ENCODE measurements around the gene NR2F6.
"Not testable (repeated sequence)": the region's sequence is repeated elsewhere in the genome, so short reads cannot be mapped to it uniquely, and the experiment has no call there.

Gene NR2F6

DNA sequence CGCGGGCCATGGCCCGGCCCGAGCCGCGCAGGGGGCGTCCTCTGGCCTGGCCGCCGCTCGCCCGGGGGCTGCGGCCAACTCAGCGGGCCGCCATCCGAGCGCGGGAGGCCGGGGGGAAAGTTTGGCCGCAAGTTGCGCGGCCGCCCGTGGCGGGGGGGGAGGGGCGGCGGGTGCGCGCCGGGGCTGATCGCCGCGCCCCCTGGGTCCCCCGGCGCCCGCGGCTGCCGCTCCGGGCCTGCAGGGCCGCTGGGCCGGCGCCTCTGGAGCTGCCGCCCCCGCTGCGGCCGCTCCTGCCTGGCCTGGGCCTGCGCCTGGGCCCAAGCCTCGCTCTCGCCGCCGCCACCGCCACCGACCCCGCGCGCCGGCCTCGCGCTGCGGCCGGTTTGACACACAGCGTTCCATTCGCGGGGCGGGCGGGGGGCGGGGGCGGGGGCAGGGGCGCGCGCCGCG is at the start of gene NR2F6:
NR2F6 (minus strand) TSS at position 385 of the 450 bp plus-strand sequence. CDS start 699 bp downstream, outside the sequence.
- no peak for DNase-seq

DNA sequence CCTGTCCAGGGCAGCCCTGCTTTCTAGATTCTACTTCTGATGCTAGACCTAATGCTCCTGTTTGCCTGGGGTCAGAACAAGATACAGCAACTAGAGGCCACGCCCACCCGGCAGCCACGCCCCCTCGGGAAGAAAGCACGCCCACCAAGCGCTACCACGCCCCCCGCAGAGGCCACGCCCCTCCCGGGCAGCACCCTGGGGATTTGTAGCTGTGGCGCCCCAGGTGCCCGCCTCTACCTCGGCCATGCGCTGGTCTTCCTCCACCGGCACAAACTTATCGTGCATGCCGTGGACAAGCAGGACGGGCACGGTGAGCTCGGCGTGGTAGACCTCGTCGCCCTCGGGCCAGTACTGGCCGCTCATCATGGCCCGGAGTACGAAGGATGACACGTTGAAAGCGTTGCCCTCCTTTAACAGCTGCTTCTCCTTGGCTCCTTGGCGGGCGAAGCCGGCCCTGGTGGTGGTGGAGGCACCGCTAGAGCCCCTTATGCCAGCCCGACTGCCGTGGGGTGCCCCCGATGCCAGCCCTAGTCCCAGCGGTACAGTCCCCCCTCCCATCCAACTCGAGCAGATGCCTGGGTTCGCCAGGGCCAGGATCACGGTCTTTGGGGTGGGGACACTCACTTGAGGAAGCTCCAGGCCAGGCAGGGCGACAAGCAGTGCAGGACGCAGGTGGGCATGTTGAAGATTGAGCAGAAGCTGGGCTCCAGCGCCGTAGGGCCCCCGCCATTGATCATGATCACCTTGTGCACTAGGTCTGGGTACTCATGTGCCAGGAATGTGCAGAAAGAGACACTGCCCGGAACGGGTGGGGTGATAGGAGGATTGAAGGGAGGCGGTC is 48.6 kb upstream of the NR2F6 start:
- no peak for DNase-seq

DNA sequence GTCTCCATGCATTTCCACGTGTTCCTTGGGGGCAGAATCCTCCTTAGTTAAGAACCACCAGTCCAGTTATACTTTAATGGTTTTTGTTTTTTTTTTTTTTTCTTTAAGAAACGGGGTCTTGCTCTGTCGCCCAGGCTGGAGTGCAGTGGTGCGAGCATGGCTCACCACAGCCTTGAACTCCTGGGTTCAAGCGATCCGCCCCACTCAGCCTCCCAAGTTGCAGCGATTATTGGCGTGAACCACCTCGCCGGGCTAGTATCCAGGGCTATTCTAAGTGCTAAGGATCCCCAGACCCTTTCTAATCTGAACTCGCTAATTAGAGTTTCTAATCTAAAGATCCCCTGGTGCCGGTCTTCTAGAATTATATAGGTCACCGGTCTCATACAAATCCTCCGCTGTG is 47.9 kb upstream of the NR2F6 start:
- DNase-seq, result no peak

GRCh38 chr19:17292301-17293074 is 46.8 kb upstream of the NR2F6 start:
- no peak for DNase-seq

- peak; percentile 62 for DNase-seq
Measured at GRCh38 chr19:17289489-17289888, 43.8 kb upstream of the NR2F6 start.

DNA sequence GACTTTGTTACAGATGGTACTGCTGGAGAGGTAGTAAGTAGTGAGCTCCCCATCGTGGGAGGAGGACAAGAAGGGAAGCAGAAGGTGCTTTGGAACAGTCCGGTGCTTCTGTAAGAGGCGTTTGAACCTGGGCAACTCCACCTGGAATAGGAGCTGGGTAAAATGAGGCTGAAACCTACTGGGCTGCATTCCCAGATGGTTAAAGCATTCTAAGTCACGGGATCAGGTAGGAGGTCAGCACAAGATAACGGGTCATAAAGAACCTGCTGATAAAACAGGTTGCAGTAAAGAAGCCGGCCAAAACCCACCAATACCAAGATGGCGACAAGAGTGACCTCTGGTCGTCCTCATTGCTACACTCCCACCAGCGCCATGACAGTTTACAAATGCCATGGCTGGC is 41.0 kb upstream of the NR2F6 start:
- no peak for DNase-seq

DNA sequence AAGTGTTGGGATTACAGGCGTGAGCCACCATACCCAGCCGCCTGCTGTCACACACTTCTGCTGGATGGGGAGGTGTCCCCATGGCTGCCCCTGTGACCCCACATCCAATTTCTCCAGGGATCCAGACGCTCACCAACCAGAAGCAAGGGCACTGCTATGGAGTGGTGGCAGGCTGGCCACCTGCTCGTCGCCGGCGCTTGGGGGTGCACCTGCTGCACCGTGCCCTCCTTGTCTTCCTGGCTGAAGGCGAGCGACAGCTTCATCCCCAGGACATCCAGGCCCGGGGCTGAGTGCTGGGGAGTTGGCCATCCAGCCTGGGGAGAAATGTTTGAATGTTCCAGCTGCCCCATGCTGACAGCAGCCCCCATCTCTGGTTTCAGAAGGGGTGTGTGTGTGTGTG is 40.5 kb upstream of the NR2F6 start:
- DNase-seq, result no peak

- no peak for DNase-seq
Measured at GRCh38 chr19:17285415-17286135, 39.9 kb upstream of the NR2F6 start.

GRCh38 chr19:17283504-17283996 is 37.8 kb upstream of the NR2F6 start:
- no peak for DNase-seq

DNA sequence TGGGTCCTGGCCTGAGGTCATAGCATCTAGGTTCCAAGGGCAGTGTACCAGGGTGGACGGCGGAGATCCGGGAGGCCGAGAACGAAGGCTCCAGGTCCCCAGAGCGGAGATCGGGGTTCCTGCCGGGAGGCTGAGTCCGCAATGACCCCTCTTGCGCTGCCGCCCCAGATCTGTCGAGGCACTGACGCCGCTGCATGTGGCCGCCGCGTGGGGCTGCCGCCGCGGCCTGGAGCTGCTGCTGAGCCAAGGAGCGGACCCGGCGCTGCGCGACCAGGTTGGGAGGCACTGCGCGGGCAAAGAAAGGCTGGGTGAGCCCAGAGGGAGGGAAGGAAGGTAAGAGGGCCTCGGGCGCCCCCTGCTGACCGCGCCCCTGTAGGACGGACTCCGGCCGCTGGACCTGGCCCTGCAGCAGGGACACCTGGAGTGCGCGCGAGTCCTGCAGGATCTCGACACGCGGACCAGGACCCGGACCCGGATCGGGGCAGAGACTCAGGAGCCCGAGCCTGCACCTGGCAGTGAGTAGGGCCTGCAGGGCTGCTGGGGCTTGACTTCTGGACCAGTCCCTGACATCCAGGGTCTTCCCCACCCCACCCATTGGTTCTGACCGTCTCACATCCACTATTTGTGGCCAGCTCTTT is 36.9 kb upstream of the NR2F6 start:
- peak; percentile 71 for DNase-seq

DNA sequence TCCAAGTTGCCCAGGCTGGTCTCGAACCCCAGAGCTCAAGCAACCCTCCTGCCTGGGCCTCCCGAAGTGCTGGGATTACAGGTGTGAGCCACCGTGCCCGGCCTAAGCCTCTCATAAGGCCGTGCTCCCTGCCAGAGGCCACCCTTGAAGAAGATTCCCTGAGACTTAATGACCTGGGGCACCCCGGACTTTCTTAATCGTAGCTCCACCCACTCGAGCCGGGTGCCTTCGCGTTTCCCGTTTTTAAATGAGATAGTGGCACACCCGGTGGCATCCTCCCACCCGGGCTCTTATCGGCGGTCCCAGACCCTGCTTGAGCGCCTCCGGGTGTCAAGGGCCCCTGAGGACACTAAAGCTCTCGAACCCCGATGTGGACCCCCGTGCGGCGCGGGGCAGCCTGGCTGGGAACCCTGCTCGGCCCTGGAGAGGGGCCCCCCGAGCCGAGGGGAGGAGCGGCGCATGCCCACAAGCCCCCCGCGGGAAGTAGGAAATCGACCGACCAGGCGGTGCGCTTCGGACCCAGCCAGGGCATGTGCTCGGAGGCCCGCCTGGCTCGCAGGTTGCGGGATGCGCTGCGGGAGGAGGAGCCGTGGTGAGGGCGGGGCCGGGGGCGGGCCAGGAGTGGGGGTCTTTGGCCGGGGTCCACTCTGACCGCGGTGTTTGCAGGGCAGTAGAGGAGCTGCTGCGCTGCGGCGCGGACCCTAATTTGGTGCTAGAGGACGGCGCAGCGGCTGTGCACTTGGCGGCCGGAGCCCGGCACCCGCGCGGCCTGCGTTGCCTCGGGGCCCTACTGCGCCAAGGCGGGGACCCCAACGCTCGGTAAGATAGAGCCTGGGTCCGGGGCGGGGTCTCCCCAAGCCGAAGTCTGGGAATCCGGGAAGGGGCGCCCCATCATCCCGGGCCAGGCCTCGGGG is 35.9 kb upstream of the NR2F6 start, which contains the start of gene ANKLE1:
ANKLE1 (plus strand) TSS at position 511 of the 914 bp plus-strand sequence; CDS start at position 531, 20 bp downstream.
- no peak for DNase-seq

DNA sequence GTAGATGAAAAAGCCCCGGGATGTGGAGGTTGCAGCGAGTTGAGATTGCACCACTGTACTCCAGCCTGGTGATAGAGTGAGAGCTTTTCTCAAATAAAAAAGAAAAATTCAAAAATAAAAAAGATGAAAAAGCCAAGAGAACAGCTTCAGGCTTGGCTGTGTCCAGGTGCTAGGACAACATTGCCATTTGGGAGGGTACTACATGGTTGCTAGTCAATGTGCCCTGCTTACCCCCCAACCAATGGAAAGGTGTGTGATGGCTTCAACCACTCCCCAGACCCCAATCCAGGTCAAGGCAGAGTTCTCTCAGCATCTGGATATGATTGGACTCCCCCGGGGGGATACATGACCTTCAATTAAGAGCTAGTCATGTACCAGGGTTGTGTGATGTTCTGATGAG is 33.7 kb upstream of the NR2F6 start:
- DNase-seq, result no peak

GRCh38 chr19:17275441-17276175 is 29.9 kb upstream of the NR2F6 start:
- DNase-seq, result no peak

GRCh38 chr19:17274892-17275291 is 29.2 kb upstream of the NR2F6 start:
- DNase-seq, result not testable (repeated sequence)

DNA sequence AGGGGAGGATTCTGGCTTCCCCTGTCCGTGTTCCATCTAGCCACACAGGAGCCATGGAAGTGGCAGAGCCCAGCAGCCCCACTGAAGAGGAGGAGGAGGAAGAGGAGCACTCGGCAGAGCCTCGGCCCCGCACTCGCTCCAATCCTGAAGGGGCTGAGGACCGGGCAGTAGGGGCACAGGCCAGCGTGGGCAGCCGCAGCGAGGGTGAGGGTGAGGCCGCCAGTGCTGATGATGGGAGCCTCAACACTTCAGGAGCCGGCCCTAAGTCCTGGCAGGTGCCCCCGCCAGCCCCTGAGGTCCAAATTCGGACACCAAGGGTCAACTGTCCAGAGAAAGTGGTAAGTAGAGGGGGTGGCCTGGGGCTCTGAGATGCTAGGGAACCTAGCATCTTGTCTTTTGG is 23.0 kb upstream of the NR2F6 start:
- no peak for DNase-seq

GRCh38 chr19:17266975-17267788 is 21.5 kb upstream of the NR2F6 start, which contains the start of gene BABAM1:
Gene BABAM1, plus strand, starts transcription at chr19:17267443. Its CDS starts 1,364 bp downstream, at chr19:17268807.
- peak; percentile 98 for DNase-seq

DNA sequence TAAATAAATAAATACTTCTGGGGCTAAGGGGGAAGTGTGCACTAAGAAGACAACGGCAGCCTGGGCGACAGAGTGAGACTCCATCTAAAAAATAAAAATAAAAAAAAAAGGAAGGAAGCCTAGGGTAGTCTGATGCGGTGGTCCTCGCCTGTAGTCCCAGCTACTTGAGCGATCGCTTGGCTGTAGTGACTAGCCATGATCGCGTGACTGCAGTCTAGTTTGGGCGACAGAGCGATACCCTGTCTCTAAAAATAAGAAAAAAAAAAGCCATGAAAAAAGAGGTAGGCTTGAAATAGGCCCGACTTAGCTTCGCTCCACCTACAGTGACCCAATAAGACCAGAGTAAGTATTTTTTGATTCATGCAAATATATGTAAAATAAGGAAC is 20.9 kb upstream of the NR2F6 start:
- no peak for DNase-seq

GRCh38 chr19:17266026-17266425 is 20.3 kb upstream of the NR2F6 start:
- no peak for DNase-seq

GRCh38 chr19:17264641-17264979 is 18.9 kb upstream of the NR2F6 start, which contains the start of gene USHBP1:
Gene USHBP1, minus strand, starts transcription at chr19:17264745. Its CDS starts 446 bp downstream, at chr19:17264299.
- DNase-seq, result no peak

Data from NCI-H2029 (cell line).